Spleen (tissue), 11 donors: ENCODE data around the gene LRIT1. TPM values are rescaled to one million over a fixed set of nuclear protein-coding genes. Genes with fewer than 3 reads are reported as not detected.

Source experiments
- DNase-seq: peaks from one replicate; pipeline ENCODE4 v3.0.0-alpha.2; 2020
- H3K27ac ChIP-seq, 8 donors: fragments of 200-600 bp; sonication (generic) in 7 of 8; 1 replicate in 4 of 8; 2 replicates in 4 of 8; pipeline versions ENCODE4 v1.5.0 to v1.8.0; 2016 to 2021; ENCODE audit warnings: inconsistent platforms in 4 of 8, mild to moderate bottlenecking in 4 of 8, moderate library complexity in 1 of 8
- H3K27me3 ChIP-seq, 7 donors: fragments of 200-600 bp; sonication (generic) in 6 of 7; replicated peaks in 1 of 7; 1 replicate in 4 of 7; 2 replicates in 3 of 7; pipeline versions ENCODE4 v1.5.0 to v1.8.0; 2016 to 2021; ENCODE audit warnings: inconsistent platforms in 3 of 7, mild to moderate bottlenecking in 1 of 7
- H3K36me3 ChIP-seq, 6 donors: fragments of 200-600 bp; sonication (generic) in 5 of 6; 1 replicate in 4 of 6; 2 replicates in 2 of 6; pipeline versions ENCODE4 v1.5.0 to v1.8.0; 2016 to 2021; ENCODE audit warnings: inconsistent platforms in 2 of 6
- H3K4me1 ChIP-seq, 6 donors: fragments of 200-600 bp; sonication (generic) in 5 of 6; 1 replicate in 3 of 6; 2 replicates in 3 of 6; pipeline versions ENCODE4 v1.5.0 to v1.8.0; 2016 to 2021; ENCODE audit warnings: inconsistent platforms in 3 of 6
- H3K4me3 ChIP-seq, 8 donors: fragments of 200-600 bp; sonication (generic) in 7 of 8; 1 replicate in 4 of 8; 2 replicates in 4 of 8; pipeline versions ENCODE4 v1.5.0 to v1.8.0; 2016 to 2021; ENCODE audit warnings: inconsistent platforms in 4 of 8, mild to moderate bottlenecking in 4 of 8, moderate library complexity in 2 of 8
- H3K9me3 ChIP-seq, 8 donors: fragments of 200-600 bp; sonication (generic) in 7 of 8; 1 replicate in 4 of 8; 2 replicates in 4 of 8; pipeline versions ENCODE4 v1.5.0 to v1.8.0; 2016 to 2021; ENCODE audit warnings: inconsistent platforms in 4 of 8
- POLR2A ChIP-seq, 3 donors: fragments of 450-650 bp; IDR thresholded peaks; one replicate each; pipeline ENCODE4 v1.5.1; 2017; ENCODE audit warnings: antibody characterized with exemption in 3 of 3, mild to moderate bottlenecking in 1 of 3
- POLR2AphosphoS5 ChIP-seq, 3 donors: sonication (generic); formaldehyde crosslinking; IDR thresholded peaks; one replicate each; pipeline ENCODE4 v1.5.1; 2017; ENCODE audit warnings: antibody characterized with exemption in 3 of 3
- WGBS, 5 donors: extraction: QIAGEN DNeasy Blood & Tissue Kit in 3 of 5; methylation state at CpG; one replicate each; pipeline versions ENCODE4 v1.1.5 to v1.1.7; 2013 to 2018; 5-methylcytosine and 5-hydroxymethylcytosine counted together
- intact Hi-C: fragments of 100-400 bp; cut with DNase I; formaldehyde crosslinking; loops from one replicate; pipeline ENCODE4 v1.15.0; 2023; ENCODE audit warnings: low total_unique reads
- polyA plus RNA-seq, 3 donors: library from polyadenylated mRNA; stranded (reverse); fragments of 200-250 nt; gene quantifications; one replicate each; pipeline ENCODE4 v1.2.1, GENCODE V29; 2013
- total RNA-seq, 7 donors: library from RNA; depleted of rRNA in 3 of 7; stranded (reverse); fragments of >200 nt in 3 of 7; fragmentation: NEBNext Ultra II Directional in 4 of 7; extraction: Animal tissue kit (Norgen Biotek cat#: 25700) in 4 of 7; gene quantifications; one replicate each; pipeline versions ENCODE4 v1.1.0 to v1.2.1, GENCODE V29; 2016 to 2021
- TF ChIP-seq, protein P1 (sequence below), 11 experiments: fragments of 200-600 bp in 7 of 11; fragments of 450-650 bp in 4 of 11; sonication (generic) in 4 of 11; IDR thresholded peaks in 8 of 11; conservative IDR thresholded peaks in 3 of 11; 1 replicate in 7 of 11; 2 replicates in 4 of 11; pipeline versions ENCODE4 v1.4.0 to v1.8.0; 2016 to 2021; ENCODE audit warnings: antibody characterized with exemption in 11 of 11, inconsistent platforms in 4 of 11, mild to moderate bottlenecking in 1 of 11
- donor health status: healthy with polysubstance abuse.
- donor health status: DM: no; HTN: no; CAD: no; lungs with moderate emphysema.
- donor health status: DM: no; HTN: no; CAD: no.
- donor health status: Bipolar disorder and iron deficiency.
- donor health status: healthy.
- donor health status: DM: no; HTN: no; CAD: no.
- donor health status: DM: yes; HTN: yes; CAD: no.

The LRIT1 gene
- total and polyA plus RNA-seq, 10 donors = not detected

DNA sequence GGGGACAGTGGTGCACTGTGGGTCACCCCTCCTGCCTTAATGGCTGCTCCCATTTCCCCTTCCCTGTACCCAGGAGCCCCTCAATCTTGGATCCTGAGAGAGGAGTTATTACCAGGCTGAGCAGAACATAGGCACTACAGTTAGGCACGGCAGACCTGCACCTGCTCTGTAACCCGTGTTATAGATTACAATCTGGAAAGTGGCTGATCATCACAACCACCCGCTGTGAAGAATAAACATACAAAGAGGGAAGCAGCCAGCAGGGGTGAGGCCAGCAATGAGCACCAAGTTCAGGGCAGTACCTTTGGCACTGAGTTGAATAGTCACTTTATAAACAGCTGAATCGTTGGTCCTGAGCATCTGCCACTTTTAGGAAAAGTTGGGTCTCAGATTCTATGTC is 45.3 kb downstream of the LRIT1 start:
- H3K9me3 ChIP-seq = no peaks in the 10 kb centered on the region
- peaks cover 0 to 32% (median 19%) of the 10 kb centered on the region in 6 donors for H3K4me1 ChIP-seq
- WGBS, 5 donors = 34 to 53% (median 43%) methylated on average over 4 of the region's 4 CpGs
- no peak for TF ChIP-seq POLR2AphosphoS5 (IDR thresholded peaks at IDR 0.05)
- TF ChIP-seq, protein P1, sequence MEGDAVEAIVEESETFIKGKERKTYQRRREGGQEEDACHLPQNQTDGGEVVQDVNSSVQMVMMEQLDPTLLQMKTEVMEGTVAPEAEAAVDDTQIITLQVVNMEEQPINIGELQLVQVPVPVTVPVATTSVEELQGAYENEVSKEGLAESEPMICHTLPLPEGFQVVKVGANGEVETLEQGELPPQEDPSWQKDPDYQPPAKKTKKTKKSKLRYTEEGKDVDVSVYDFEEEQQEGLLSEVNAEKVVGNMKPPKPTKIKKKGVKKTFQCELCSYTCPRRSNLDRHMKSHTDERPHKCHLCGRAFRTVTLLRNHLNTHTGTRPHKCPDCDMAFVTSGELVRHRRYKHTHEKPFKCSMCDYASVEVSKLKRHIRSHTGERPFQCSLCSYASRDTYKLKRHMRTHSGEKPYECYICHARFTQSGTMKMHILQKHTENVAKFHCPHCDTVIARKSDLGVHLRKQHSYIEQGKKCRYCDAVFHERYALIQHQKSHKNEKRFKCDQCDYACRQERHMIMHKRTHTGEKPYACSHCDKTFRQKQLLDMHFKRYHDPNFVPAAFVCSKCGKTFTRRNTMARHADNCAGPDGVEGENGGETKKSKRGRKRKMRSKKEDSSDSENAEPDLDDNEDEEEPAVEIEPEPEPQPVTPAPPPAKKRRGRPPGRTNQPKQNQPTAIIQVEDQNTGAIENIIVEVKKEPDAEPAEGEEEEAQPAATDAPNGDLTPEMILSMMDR (IDR thresholded peaks at IDR 0.05 in 8 of 11, conservative IDR thresholded peaks at IDR 0.05 in 3 of 11) = no peak
- TF ChIP-seq POLR2A (IDR thresholded peaks at IDR 0.05) = no peak
- peaks cover 6 to 61% (median 21%) of the 10 kb centered on the region in 7 donors for H3K27me3 ChIP-seq
- DNase-seq = no peak
- intact Hi-C loops = no loop called here
- H3K27ac ChIP-seq = peak overlapping the region in 1 of 8 donors; percentile 15
- no peaks in the 10 kb centered on the region for H3K36me3 ChIP-seq
- H3K4me3 ChIP-seq = no peak overlapping the region

GRCh38 chr10:84195044-84195830 is 46.1 kb downstream of the LRIT1 start:
- Histone ChIP-seq H3K4me3 (peak overlapping the region in 7 of 8 donors; percentile 38 to 67 (median 44)), H3K36me3 (no peaks in the 10 kb centered on the region), H3K9me3 (no peaks in the 10 kb centered on the region), H3K27ac (no peak overlapping the region), H3K27me3 (peaks cover 6 to 65% (median 21%) of the 10 kb centered on the region in 7 donors), H3K4me1 (peaks cover 0 to 32% (median 19%) of the 10 kb centered on the region in 6 donors)
- TF ChIP-seq POLR2A (IDR thresholded peaks at IDR 0.05) (no peak), POLR2AphosphoS5 (IDR thresholded peaks at IDR 0.05) (no peak)
- TF ChIP-seq, protein P1 (IDR thresholded peaks at IDR 0.05 in 8 of 11, conservative IDR thresholded peaks at IDR 0.05 in 3 of 11) = no peak
- intact Hi-C loops = no loop called here
- WGBS, 5 donors = 23 to 30% (median 28%) methylated on average over 26 to 43 of the region's 43 CpGs
- DNase-seq = peak; percentile 80

GRCh38 chr10:84194424-84195043 is 46.8 kb downstream of the LRIT1 start, which contains the start of gene CDHR1:
TSS of gene CDHR1 (plus strand) at chr10:84194537. CDS start at chr10:84194761, 224 bp downstream.
- peaks cover 6 to 65% (median 21%) of the 10 kb centered on the region in 7 donors for H3K27me3 ChIP-seq
- 0 to 3% (median 2%) methylated on average over 13 to 61 of the region's 61 CpGs for WGBS, 5 donors
- intact Hi-C loops = no loop called here
- peak; percentile 88 for DNase-seq
- H3K36me3 ChIP-seq = no peaks in the 10 kb centered on the region
- peak within 1 kb of the TSS in 3 of 8 donors; percentile 9 to 30 (median 26) for H3K27ac ChIP-seq
- no peaks in the 10 kb centered on the region for H3K9me3 ChIP-seq
- peaks cover 0 to 32% (median 19%) of the 10 kb centered on the region in 6 donors for H3K4me1 ChIP-seq
- TF ChIP-seq POLR2A (IDR thresholded peaks at IDR 0.05) (no peak), POLR2AphosphoS5 (IDR thresholded peaks at IDR 0.05) (peak in 2 of 3 donors; percentile 39 to 61)
- peak within 1 kb of the TSS; percentile 17 to 67 (median 43) for H3K4me3 ChIP-seq

GRCh38 chr10:84193846-84194423 is 47.4 kb downstream of the LRIT1 start:
- TF ChIP-seq POLR2AphosphoS5 (IDR thresholded peaks at IDR 0.05) = no peak
- no peak for TF ChIP-seq POLR2A (IDR thresholded peaks at IDR 0.05)
- TF ChIP-seq, protein P1 (IDR thresholded peaks at IDR 0.05 in 8 of 11, conservative IDR thresholded peaks at IDR 0.05 in 3 of 11) = no peak
- Histone ChIP-seq H3K36me3 (no peaks in the 10 kb centered on the region), H3K27ac (peak overlapping the region in 2 of 8 donors; percentile 9 to 26), H3K9me3 (no peaks in the 10 kb centered on the region), H3K4me1 (peaks cover 0 to 32% (median 19%) of the 10 kb centered on the region in 6 donors), H3K27me3 (peaks cover 6 to 71% (median 21%) of the 10 kb centered on the region in 7 donors), H3K4me3 (peak overlapping the region; percentile 17 to 67 (median 43))
- WGBS, 5 donors = 28 to 43% (median 35%) methylated on average over 5 of the region's 5 CpGs
- intact Hi-C loops = no loop called here
- peak; percentile 54 for DNase-seq
